RWPE2 (cell line): ENCODE results near the gene CNTN4.

Experiments
- ATAC-seq: fragments of 200-7000 bp; cut with Tn5 transposase; 3 replicates; pipeline ENCODE4 v1.9.1; 2021; ENCODE audit warnings: low read depth
- DNase-seq: peaks from one replicate; pipeline ENCODE4 v3.0.0-alpha.2; 2020; ENCODE audit warnings: low spot score
- H3K27ac ChIP-seq: fragments of 450-650 bp; 2 replicates; pipeline ENCODE4 v1.5.1; 2017; ENCODE audit warnings: mild to moderate bottlenecking; ENCODE audit not compliant: poor library complexity, severe bottlenecking
- H3K27me3 ChIP-seq: fragments of 250-450 bp; sonication (Bioruptor Pico); 2 replicates; pipeline ENCODE4 v1.5.1; 2021; ENCODE audit warnings: mild to moderate bottlenecking, moderate library complexity; ENCODE audit not compliant: insufficient read depth, poor library complexity, severe bottlenecking
- H3K36me3 ChIP-seq: fragments of 250-450 bp; sonication (Bioruptor Pico); 2 replicates; pipeline ENCODE4 v1.5.1; 2020; ENCODE audit warnings: low read depth, mild to moderate bottlenecking, moderate library complexity
- H3K4me1 ChIP-seq: fragments of 250-450 bp; sonication (Bioruptor Pico); 2 replicates; pipeline ENCODE4 v1.5.1; 2021; ENCODE audit warnings: mild to moderate bottlenecking, moderate library complexity; ENCODE audit not compliant: insufficient read depth, poor library complexity, severe bottlenecking
- H3K4me3 ChIP-seq: fragments of 250-450 bp; sonication (Bioruptor Pico); 2 replicates; pipeline ENCODE4 v1.5.1; 2021; ENCODE audit warnings: mild to moderate bottlenecking, moderate library complexity; ENCODE audit not compliant: severe bottlenecking
- H3K9me3 ChIP-seq: fragments of 250-450 bp; sonication (Bioruptor Pico); 2 replicates; pipeline ENCODE4 v1.5.1; 2021; ENCODE audit warnings: mild to moderate bottlenecking, moderate library complexity; ENCODE audit not compliant: severe bottlenecking
- CTCF ChIP-seq: fragments of 450-650 bp; IDR thresholded peaks from one replicate; pipeline ENCODE4 v1.5.1; 2017; ENCODE audit warnings: mild to moderate bottlenecking, moderate library complexity; ENCODE audit not compliant: poor library complexity, severe bottlenecking

Gene CNTN4

GRCh38 chr3:2205692-2206091, 107.0 kb downstream of the CNTN4 start:
- ATAC-seq (no peak), DNase-seq (no peak)
- no peak for TF ChIP-seq CTCF
- H3K27ac ChIP-seq = no peak overlapping the region
- no peak overlapping the region for H3K4me3 ChIP-seq
- no peaks in the 10 kb centered on the region for H3K36me3 ChIP-seq
- H3K27me3 ChIP-seq = no peaks in the 10 kb centered on the region
- no peaks in the 10 kb centered on the region for H3K9me3 ChIP-seq
- no peaks in the 10 kb centered on the region for H3K4me1 ChIP-seq

- no peak for ATAC-seq
- Histone ChIP-seq H3K4me1 (no peaks in the 10 kb centered on the region), H3K36me3 (no peaks in the 10 kb centered on the region), H3K27me3 (no peaks in the 10 kb centered on the region), H3K27ac (no peak overlapping the region), H3K4me3 (no peak overlapping the region), H3K9me3 (no peaks in the 10 kb centered on the region)
- TF ChIP-seq CTCF = no peak
- no peak for DNase-seq
These were observed 107.9 kb downstream of the CNTN4 start for GRCh38 chr3:2206536-2206935.

GRCh38 chr3:2211568-2211967, 112.9 kb downstream of the CNTN4 start:
- TF ChIP-seq CTCF = no peak
- H3K27me3 ChIP-seq = no peaks in the 10 kb centered on the region
- H3K4me3 ChIP-seq = no peak overlapping the region
- DNase-seq (no peak), ATAC-seq (no peak)
- no peak overlapping the region for H3K27ac ChIP-seq
- H3K4me1 ChIP-seq = no peaks in the 10 kb centered on the region
- no peaks in the 10 kb centered on the region for H3K9me3 ChIP-seq
- no peaks in the 10 kb centered on the region for H3K36me3 ChIP-seq

GRCh38 chr3:2212206-2212605, 113.5 kb downstream of the CNTN4 start:
- Histone ChIP-seq H3K4me1 (no peaks in the 10 kb centered on the region), H3K9me3 (no peaks in the 10 kb centered on the region), H3K27ac (no peak overlapping the region), H3K27me3 (no peaks in the 10 kb centered on the region), H3K36me3 (no peaks in the 10 kb centered on the region), H3K4me3 (no peak overlapping the region)
- DNase-seq (no peak), ATAC-seq (no peak)
- TF ChIP-seq CTCF = no peak

GRCh38 chr3:2218375-2218774, 119.7 kb downstream of the CNTN4 start:
- DNase-seq (no peak), ATAC-seq (no peak)
- Histone ChIP-seq H3K27ac (no peak overlapping the region), H3K27me3 (no peaks in the 10 kb centered on the region), H3K36me3 (no peaks in the 10 kb centered on the region), H3K9me3 (peaks cover 2% of the 10 kb centered on the region), H3K4me3 (no peak overlapping the region), H3K4me1 (no peaks in the 10 kb centered on the region)
- no peak for TF ChIP-seq CTCF
